Mucosa of stomach (tissue), 1 donor: Measurements from ENCODE around the gene ADIPOQ.
"Not testable (repeated sequence)": the region's sequence is repeated elsewhere in the genome, so short reads cannot be mapped to it uniquely, and the experiment has no call there.

Source experiments
- H3K27me3 ChIP-seq: one replicate; pipeline ENCODE4 v1.7.0; 2013; ENCODE audit warnings: mild to moderate bottlenecking, low read length; ENCODE audit not compliant: control insufficient read depth, insufficient read depth
- H3K36me3 ChIP-seq: one replicate; pipeline ENCODE4 v1.7.0; 2013; ENCODE audit warnings: low read length; ENCODE audit not compliant: control insufficient read depth, insufficient read depth
- H3K4me1 ChIP-seq: one replicate; pipeline ENCODE4 v1.7.0; 2013; ENCODE audit warnings: mild to moderate bottlenecking, low read length; ENCODE audit not compliant: control insufficient read depth, insufficient read depth
- H3K4me3 ChIP-seq: one replicate; pipeline ENCODE4 v1.7.0; 2013; ENCODE audit warnings: low read length
- H3K9ac ChIP-seq: one replicate; pipeline ENCODE4 v1.7.0; 2013; ENCODE audit warnings: mild to moderate bottlenecking, low read length, moderate library complexity
- H3K9me3 ChIP-seq: one replicate; pipeline ENCODE4 v1.7.0; 2013; ENCODE audit warnings: mild to moderate bottlenecking, low read length, moderate library complexity; ENCODE audit not compliant: control insufficient read depth
- donor health status: Pancreatic carcinoma.

ADIPOQ gene

GRCh38 chr3:186880406-186880805 lies 37.9 kb downstream of the ADIPOQ start:
- Histone ChIP-seq H3K9ac (no peak overlapping the region), H3K4me3 (no peak overlapping the region), H3K27me3 (no peaks in the 10 kb centered on the region), H3K36me3 (no peaks in the 10 kb centered on the region), H3K9me3 (no peaks in the 10 kb centered on the region), H3K4me1 (no peaks in the 10 kb centered on the region)

DNA sequence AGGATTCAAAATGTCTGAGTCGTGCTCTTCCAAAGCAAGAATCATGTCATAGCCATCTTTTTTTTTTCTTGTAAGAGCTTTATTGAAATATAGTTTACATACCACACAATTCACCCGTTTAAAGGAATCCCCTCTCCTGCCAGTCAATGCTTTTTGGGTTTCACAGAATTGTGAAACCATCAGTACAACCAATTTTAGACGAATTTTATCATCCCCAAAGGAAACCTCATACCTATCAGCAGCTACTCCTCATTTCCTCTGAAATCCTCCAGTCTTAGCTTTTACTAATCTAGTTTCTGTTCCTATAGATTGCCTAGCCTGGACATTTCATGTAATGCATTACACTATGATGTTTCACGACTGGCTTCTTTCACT lies 39.6 kb downstream of the ADIPOQ start:
- Histone ChIP-seq H3K4me1 (no peaks in the 10 kb centered on the region), H3K9ac (no peak overlapping the region), H3K36me3 (no peaks in the 10 kb centered on the region), H3K9me3 (no peaks in the 10 kb centered on the region), H3K4me3 (no peak overlapping the region), H3K27me3 (no peaks in the 10 kb centered on the region)

DNA sequence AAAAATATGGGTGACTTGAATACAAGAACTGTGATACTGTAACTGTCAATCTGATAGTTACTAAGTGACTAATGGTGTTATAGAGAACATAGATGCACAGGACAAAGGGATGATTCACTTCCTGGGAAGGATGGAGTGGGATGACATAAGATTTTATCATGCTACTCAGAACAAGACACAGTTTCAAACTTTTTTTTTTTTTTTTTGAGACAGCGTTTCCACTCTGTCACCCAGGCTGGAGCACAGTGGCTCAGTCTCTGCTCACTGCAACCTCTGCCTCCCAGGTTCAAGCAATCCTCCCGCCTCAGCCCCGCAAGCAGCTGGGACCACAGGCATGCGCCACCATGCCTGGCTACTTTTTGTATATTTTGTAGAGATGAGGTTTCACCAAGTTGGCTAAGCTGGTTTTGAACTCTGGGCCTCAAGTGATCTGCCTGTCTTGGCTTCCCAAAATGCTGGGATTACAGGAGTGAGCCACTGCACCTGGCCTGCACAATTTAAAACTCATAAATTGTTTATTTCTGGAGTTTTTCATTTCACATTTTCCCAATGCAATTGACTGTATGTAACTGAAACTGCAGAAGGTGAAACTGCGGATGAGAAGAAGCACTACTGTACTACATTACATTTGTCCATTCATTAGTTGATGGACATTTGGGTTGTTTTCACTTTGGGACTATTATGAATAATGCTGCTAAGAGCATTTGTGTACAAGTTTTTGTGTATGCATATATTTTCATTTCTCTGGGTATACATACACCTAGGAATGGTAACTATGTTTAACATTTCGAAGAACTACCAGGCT lies 40.6 kb downstream of the ADIPOQ start:
- H3K9me3 ChIP-seq = no peaks in the 10 kb centered on the region
- no peaks in the 10 kb centered on the region for H3K4me1 ChIP-seq
- H3K9ac ChIP-seq = no peak overlapping the region
- no peaks in the 10 kb centered on the region for H3K27me3 ChIP-seq
- H3K4me3 ChIP-seq = no peak overlapping the region
- H3K36me3 ChIP-seq = no peaks in the 10 kb centered on the region

GRCh38 chr3:186883686-186884058 lies 41.2 kb downstream of the ADIPOQ start:
- no peaks in the 10 kb centered on the region for H3K27me3 ChIP-seq
- peaks cover 3% of the 10 kb centered on the region for H3K4me1 ChIP-seq
- H3K9me3 ChIP-seq = no peaks in the 10 kb centered on the region
- H3K9ac ChIP-seq = no peak overlapping the region
- no peaks in the 10 kb centered on the region for H3K36me3 ChIP-seq
- H3K4me3 ChIP-seq = no peak overlapping the region

DNA sequence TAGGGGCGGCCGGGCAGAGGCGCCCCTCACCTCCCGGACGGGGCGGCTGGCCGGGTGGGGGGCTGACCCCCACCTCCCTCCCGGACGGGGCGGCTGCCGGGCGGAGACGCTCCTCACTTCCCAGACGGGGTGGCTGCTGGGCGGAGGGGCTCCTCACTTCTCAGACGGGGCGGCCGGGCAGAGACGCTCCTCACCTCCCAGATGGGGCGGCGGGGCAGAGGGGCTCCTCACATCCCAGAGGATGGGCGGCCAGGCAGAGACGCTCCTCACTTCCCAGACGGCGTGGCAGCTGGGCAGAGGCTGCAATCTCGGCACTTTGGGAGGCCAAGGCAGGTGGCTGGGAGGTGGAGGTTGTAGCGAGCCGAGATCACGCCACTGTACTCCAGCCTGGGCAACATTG lies 42.4 kb downstream of the ADIPOQ start:
- not testable (repeated sequence) for H3K4me3 ChIP-seq, H3K9ac ChIP-seq, H3K4me1 ChIP-seq, H3K27me3 ChIP-seq, H3K36me3 ChIP-seq, H3K9me3 ChIP-seq

DNA sequence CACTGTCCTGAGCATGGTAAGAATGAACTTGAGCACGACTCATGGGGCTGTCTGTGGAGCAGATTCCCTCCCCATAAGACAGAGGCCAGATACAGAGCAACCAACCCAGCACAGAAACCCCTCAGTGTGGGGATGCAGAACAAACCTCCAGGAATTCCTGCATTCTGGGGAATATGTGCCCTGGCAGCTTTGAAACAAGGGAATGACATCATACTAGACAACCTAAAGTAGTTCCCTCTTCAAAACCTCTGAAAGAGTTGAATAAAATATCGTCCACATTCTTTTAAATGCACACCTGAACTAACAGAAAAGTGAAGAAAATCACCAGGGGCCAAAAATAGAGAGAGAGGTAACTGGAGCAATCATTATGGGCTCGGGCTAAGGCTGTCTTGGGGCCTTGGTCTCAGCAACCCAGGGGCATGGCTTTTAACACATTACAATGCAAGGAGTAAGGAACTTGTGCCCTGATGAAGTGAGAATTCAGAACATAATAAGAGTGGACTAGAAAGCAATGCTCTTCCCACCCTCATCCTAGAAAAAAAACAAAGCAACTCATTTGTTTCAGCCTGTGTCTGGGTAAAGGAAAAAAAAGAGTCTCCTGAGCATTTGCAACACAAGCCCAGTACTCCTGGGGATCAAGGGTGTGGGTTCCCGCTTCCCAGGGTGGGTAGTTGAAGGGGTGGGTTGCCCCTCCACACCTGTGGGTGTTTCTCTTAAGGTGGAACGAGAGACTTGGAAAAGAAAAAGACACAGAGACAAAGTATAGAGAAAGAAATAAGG lies 43.9 kb downstream of the ADIPOQ start:
- H3K4me1 ChIP-seq = peaks cover 3% of the 10 kb centered on the region
- H3K36me3 ChIP-seq = no peaks in the 10 kb centered on the region
- H3K4me3 ChIP-seq = no peak overlapping the region
- H3K9me3 ChIP-seq = no peaks in the 10 kb centered on the region
- no peak overlapping the region for H3K9ac ChIP-seq
- H3K27me3 ChIP-seq = no peaks in the 10 kb centered on the region

DNA sequence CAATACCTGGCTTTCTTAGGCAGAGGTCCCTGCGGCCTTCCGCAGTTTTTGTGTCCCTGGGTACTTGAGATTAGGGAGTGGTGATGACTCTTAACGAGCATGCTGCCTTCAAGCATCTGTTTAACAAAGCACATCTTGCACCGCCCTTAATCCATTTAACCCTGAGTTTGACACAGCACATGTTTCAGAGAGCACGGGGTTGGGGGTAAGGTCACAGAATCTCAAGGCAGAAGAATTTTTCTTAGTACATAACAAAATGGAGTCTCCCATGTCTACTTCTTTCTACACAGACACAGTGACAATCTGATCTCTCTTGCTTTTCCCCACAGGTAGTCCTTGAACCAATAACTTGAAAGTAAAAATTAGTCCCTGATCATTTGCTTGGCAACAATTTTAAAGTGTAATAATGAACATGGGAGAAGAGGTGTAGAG lies 45.0 kb downstream of the ADIPOQ start:
- not testable (repeated sequence) for H3K4me1 ChIP-seq, H3K9ac ChIP-seq, H3K36me3 ChIP-seq, H3K4me3 ChIP-seq, H3K27me3 ChIP-seq, H3K9me3 ChIP-seq

DNA sequence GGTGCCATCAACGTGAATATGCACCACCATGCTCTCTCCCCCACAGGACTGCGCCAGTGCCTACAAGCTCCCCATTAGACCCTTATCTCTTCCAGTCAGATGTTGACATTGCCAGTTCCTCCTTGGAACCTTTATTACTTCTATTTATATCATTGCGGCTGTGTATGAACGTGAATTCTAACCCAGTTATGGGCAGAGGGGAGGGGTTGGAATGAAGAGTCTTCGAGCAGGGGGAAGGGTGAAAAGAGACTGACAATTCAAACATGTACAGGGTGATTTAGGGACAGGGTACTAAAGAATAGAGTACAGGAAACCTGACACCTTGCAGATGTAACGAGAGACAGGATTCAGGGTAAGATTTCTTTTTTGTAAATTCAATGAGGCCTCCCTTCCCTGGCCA lies 46.1 kb downstream of the ADIPOQ start:
- Histone ChIP-seq H3K27me3 (no peaks in the 10 kb centered on the region), H3K9ac (no peak overlapping the region)

GRCh38 chr3:186889698-186890097 lies 47.2 kb downstream of the ADIPOQ start:
- not testable (repeated sequence) for H3K4me1 ChIP-seq, H3K9ac ChIP-seq, H3K36me3 ChIP-seq, H3K9me3 ChIP-seq, H3K4me3 ChIP-seq, H3K27me3 ChIP-seq

More for the DNA sequence above, 46.1 kb downstream of the ADIPOQ start:
- Histone ChIP-seq H3K4me1 (peaks cover 3% of the 10 kb centered on the region), H3K36me3 (no peaks in the 10 kb centered on the region), H3K4me3 (no peak overlapping the region), H3K9me3 (no peaks in the 10 kb centered on the region)

DNA sequence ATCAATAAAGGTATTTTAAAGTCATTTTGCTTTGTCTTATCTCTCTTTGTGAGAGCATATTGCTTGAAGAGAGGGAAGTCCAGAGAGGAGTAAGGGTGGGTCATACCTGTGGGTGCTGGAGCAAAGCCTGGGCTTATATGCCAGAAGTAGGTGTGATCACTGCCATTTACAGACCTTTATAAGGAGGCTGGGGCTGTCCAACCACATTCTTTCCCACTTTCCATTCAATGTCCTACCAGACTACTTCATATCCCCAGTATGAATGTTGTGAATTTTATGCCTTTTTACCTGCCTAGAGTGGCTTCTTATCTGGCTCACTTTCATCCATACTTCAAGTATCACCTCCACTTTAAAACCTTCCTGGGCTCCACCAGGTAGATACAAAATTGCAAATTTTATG lies 48.4 kb downstream of the ADIPOQ start:
- Histone ChIP-seq H3K9me3 (no peaks in the 10 kb centered on the region), H3K4me1 (peaks cover 3% of the 10 kb centered on the region), H3K27me3 (no peaks in the 10 kb centered on the region), H3K36me3 (no peaks in the 10 kb centered on the region), H3K4me3 (no peak overlapping the region), H3K9ac (no peak overlapping the region)

- not testable (repeated sequence) for H3K27me3 ChIP-seq, H3K9me3 ChIP-seq, H3K36me3 ChIP-seq, H3K4me1 ChIP-seq, H3K4me3 ChIP-seq, H3K9ac ChIP-seq
These were observed 50.6 kb downstream of the ADIPOQ start for GRCh38 chr3:186893071-186893470.

DNA sequence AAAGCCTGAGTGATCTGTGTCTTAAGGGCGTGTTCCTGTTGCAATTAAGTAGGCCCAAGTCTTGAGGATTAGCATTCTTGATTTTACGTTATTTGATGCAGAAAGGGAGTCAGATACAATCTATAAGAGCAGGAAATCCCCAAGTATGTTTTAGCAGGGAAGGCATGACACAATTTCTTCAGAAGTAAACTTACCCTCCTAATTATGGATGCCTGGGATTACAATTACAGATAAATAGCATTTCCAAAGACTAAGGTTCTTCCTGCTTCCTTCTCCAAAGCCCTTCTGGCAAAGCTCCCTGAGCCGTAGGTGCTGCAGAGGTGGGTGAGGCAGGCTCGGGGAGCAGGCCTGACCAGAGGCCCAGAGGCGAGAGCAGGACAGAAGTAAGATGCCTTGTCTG lies 52.9 kb downstream of the ADIPOQ start:
- no peaks in the 10 kb centered on the region for H3K4me1 ChIP-seq
- H3K9ac ChIP-seq = no peak overlapping the region
- no peaks in the 10 kb centered on the region for H3K9me3 ChIP-seq
- no peak overlapping the region for H3K4me3 ChIP-seq
- H3K36me3 ChIP-seq = no peaks in the 10 kb centered on the region
- no peaks in the 10 kb centered on the region for H3K27me3 ChIP-seq
